Mesodermal cell (in vitro differentiated cells): ENCODE results near the gene NDUFAB1.
"Not testable (repeated sequence)": the region's sequence is repeated elsewhere in the genome, so short reads cannot be mapped to it uniquely, and the experiment has no call there.

Experiments
- H3K27ac ChIP-seq: 2 replicates; pipeline ENCODE4 v1.7.0; 2013; ENCODE audit warnings: mild to moderate bottlenecking, low read depth, low read length, moderate library complexity; ENCODE audit not compliant: severe bottlenecking
- H3K36me3 ChIP-seq: 2 replicates; pipeline ENCODE4 v1.7.1; 2013; ENCODE audit warnings: mild to moderate bottlenecking, low read length, moderate library complexity; ENCODE audit not compliant: control insufficient read depth, insufficient read depth
- H3K4me1 ChIP-seq: one replicate; pipeline ENCODE4 v1.7.1; 2013; ENCODE audit warnings: mild to moderate bottlenecking, low read length; ENCODE audit not compliant: insufficient read depth, control insufficient read depth, poor library complexity, severe bottlenecking
- H3K4me3 ChIP-seq: 2 replicates; pipeline ENCODE4 v1.7.0; 2013; ENCODE audit warnings: low read length, control low read depth, mild to moderate bottlenecking; ENCODE audit not compliant: insufficient read depth, poor library complexity, severe bottlenecking; ENCODE audit errors: extremely low read depth
- H3K9me3 ChIP-seq: 2 replicates; pipeline ENCODE4 v1.7.1; 2013; ENCODE audit warnings: mild to moderate bottlenecking, low read length, moderate library complexity; ENCODE audit not compliant: control insufficient read depth
- WGBS, 2 experiments: methylation state at CpG; one replicate each; pipeline ENCODE4 v1.1.5; 2013; ENCODE audit warnings: missing lambda C conversion rate in 2 of 2; ENCODE audit not compliant: insufficient coverage in 2 of 2; 5-methylcytosine and 5-hydroxymethylcytosine counted together

NDUFAB1 gene

DNA sequence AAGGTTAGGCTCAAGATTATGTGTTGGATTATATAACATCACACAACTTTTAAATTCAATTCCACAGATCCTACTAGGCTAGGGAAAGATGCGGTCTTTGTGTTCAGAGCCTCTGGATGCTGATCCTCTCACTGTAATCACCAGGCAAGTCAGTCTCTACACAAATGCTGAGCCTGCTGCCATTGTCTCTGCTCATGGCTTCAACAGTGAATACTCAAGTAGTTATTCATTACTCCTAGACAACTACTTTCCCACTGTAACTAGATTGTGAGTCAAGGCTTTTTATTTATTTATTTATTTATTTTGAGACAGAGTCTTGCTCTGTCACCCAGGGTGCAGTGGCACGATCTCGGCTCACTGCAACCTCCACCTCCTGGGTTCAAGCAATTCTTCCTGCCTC, 15.8 kb upstream of the NDUFAB1 start:
- WGBS, 2 experiments = 90 to 94% methylated on average over 3 of the region's 3 CpGs
- no peaks in the 10 kb centered on the region for H3K9me3 ChIP-seq
- H3K4me1 ChIP-seq = peaks cover 6% of the 10 kb centered on the region
- no peak overlapping the region for H3K27ac ChIP-seq
- H3K36me3 ChIP-seq = peaks cover 68% of the 10 kb centered on the region
- H3K4me3 ChIP-seq = no peak overlapping the region

DNA sequence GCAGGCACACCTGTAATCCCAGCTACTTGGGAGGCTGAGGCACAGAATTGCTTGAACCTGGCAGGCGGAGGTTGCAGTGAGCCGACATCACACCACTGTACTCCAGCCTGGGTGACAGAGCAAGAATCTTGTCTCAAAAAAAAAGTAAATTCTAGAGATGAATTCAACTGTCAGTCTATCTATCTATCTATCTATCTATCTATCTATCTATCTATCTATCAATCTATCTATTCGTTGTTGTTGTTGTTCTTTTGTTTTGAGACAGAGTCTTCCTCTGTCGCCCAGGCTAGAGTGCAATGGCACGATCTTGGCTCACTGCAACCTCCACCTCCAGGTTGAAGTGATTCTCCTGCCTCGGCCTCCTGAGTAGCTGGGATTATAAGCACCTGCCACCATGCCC, 14.8 kb upstream of the NDUFAB1 start:
- WGBS, 2 experiments = 93 to 100% methylated on average over 2 to 6 of the region's 6 CpGs
- H3K4me1 ChIP-seq, H3K27ac ChIP-seq, H3K9me3 ChIP-seq, H3K4me3 ChIP-seq: not testable (repeated sequence)
- H3K36me3 ChIP-seq = peaks cover 62% of the 10 kb centered on the region

DNA sequence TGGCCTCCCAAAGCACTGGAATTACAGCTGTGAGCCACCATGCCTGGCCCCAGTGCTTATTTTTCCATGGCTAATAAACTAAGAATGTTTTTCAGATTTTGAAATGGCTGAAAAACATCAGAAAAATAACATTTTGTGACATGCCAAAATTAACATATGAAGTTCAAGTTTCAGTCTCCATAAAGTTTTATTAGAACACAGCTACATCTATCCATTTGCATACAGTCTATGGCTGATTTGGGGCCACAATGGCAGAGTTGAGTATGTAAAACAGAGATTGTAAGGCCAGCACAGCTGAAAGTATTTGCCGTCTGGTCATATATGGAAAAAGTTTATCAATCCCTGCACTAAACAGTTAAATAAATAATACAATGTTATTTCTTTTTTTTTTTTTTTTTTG, 13.8 kb upstream of the NDUFAB1 start:
- Histone ChIP-seq H3K36me3 (peaks cover 60% of the 10 kb centered on the region), H3K4me3 (no peak overlapping the region), H3K9me3 (no peaks in the 10 kb centered on the region), H3K4me1 (peaks cover 6% of the 10 kb centered on the region), H3K27ac (no peak overlapping the region)
- WGBS, 2 experiments = no CpG with 5 or more reads among the region's 1 CpG

DNA sequence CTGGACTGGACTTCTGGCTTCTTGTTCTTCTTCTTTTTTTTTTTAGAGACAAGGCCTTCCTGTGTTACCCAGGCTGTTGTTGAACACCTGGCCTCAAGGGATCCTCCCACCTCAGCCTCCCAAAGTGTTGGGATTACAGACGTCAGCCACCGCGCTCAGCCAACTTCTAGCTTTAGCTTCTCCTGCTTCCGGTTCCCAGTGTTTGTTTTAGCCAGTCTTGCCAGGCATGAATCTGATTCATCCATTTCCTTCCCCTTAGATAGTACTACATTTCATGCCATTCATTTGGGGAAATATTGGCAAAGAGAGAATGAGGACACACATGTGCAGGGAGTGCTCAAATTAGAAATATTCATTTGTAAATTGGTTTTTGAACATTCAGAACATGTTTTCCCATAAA, 12.1 kb upstream of the NDUFAB1 start:
- Histone ChIP-seq H3K9me3 (no peaks in the 10 kb centered on the region), H3K36me3 (peaks cover 63% of the 10 kb centered on the region), H3K4me3 (no peak overlapping the region), H3K27ac (peak overlapping the region; percentile 93), H3K4me1 (peaks cover 6% of the 10 kb centered on the region)
- WGBS, 2 experiments = 86 to 93% methylated on average over 3 of the region's 4 CpGs

DNA sequence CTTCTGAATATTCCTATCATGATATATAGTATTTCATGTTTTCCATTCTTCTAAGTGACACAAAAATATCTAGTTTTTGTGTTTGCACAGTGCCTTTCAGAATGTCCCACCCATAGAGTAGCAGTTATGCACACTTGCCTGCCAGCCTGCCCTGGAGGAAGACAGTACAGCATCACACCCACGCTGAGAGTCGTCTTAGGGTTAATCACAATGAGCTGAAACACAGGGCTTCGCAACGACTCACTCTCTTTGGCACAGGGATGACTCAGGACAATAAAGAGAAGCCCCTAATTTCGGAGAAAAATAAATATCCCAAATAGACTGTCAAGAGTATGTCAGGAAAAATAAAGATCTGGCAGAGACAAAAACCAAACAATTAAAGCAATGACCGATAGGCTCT, 11.6 kb upstream of the NDUFAB1 start:
- 86 to 100% methylated on average over 3 of the region's 6 CpGs for WGBS, 2 experiments

DNA sequence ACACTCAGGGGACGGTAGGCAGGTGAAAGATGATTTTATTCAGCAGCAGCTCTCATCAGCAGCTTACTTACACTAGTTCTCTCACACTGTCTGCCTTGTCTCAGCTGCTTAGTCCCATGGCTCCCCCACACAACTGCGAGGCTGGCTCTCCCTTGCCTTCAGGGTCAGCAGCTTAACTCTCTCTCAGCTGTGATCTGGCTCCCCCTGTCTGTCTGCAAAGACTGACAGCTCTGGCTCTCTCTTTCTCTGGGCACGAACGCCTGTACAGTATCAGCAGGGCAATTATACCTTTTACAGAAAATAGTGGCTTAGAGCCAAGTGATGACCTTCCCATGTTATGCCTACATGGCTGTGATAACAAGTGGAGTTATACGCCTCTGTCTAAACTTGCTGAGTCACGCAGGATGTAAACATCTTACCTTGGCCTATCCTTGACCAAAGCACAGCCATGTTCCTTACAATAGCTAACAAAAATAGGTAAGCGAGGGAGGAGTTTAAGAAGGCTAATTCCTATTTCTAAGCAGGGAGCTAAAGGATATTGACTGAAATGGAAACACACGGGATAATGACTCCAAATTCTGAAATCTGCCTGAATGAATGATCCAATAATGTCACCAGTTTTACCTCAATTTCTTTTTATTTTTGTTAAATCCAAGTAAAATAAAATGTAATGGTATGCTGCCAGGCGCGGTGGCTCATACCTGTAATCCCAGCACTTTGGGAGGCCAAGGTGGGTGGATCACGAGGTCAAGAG, 1.1 kb upstream of the NDUFAB1 start:
- Histone ChIP-seq H3K9me3 (no peaks in the 10 kb centered on the region), H3K27ac (peak overlapping the region; percentile 2), H3K36me3 (peaks cover 35% of the 10 kb centered on the region), H3K4me3 (no peak overlapping the region), H3K4me1 (peaks cover 4% of the 10 kb centered on the region)
- 67 to 89% methylated on average over 2 to 3 of the region's 11 CpGs for WGBS, 2 experiments

More for the DNA sequence above, 11.6 kb upstream of the NDUFAB1 start:
- H3K4me1 ChIP-seq = peaks cover 6% of the 10 kb centered on the region
- no peaks in the 10 kb centered on the region for H3K9me3 ChIP-seq
- peak overlapping the region; percentile 93 for H3K27ac ChIP-seq
- H3K36me3 ChIP-seq = peaks cover 61% of the 10 kb centered on the region
- H3K4me3 ChIP-seq = no peak overlapping the region

DNA sequence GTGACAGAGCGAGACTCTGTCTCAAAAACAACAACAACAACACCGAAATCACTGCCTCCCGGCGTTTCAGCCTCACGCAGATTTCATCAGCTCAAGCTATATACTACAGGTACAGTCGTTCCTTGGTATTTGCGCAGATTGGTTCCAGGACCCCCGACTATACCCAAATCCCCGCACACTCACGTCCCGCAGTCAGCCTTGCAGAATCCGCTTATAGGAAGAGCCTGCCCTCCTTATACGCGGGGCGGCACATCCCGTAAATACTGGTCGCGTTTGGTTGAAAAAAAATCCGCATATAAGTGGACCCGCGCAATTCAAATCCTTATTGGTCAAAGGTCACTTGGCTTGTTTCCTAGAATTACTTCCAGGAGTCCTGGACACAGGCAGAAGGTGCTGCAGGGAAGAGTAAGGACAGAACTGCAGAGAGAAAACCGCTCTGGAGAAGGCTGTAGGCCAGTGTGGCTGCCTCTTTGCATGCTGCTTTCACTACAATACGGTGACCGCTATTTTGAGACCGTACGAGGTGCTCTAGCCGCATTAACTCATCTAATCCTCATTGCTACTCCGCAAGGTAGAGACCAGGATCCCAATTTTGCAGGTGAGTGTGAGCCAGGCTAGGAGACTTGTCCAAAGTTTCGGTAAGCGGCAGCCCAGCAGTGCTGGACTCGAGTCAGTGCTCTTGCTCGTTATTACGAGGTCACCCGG, 718 bp downstream of the NDUFAB1 start:
- peaks cover 4% of the 10 kb centered on the region for H3K4me1 ChIP-seq
- H3K27ac ChIP-seq = peak overlapping the region; percentile 49
- 18 to 24% methylated on average over 33 to 34 of the region's 34 CpGs for WGBS, 2 experiments
- H3K36me3 ChIP-seq = peaks cover 43% of the 10 kb centered on the region
- H3K9me3 ChIP-seq = no peaks in the 10 kb centered on the region
- H3K4me3 ChIP-seq = peak overlapping the region; percentile 100

DNA sequence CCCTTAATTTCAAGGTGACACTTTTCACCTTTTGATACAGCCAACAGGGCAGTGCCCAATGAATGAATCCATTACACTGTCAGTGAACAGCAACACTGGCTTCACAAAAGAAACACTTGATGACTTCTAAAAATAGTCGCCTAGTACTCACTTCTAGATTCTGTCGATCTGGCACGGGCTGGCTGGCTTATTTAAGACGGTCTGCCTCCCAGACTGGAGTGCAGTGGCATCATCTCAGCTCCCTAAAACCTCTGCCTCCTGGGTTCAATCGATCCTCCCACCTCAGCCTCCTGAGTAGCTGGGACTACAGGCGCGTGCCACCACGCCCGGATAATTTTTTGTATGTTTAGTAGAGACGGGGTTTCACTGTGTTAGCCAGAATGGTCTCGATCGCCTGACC, 1.9 kb downstream of the NDUFAB1 start:
- H3K27ac ChIP-seq = no peak overlapping the region

DNA sequence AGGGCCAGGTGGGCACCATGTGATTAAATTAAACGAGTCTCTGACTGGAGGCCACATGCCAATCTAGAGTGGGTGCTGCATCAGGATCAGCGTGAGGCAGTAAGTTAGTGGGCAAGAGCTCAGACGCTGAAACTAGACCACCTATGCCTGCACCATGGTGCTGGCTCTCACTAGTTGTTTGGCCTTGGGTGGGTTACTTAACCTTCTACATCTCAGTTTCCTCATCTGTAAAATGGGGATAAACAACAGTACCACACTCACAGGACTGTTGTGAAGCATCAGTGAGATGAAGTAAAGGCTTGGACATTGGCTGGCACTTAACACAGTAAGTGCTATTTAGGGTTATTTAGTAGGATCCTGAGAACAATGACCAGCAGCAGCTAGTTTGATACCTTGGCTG, 5.9 kb downstream of the NDUFAB1 start:
- Histone ChIP-seq H3K27ac (no peak overlapping the region), H3K4me1 (peaks cover 4% of the 10 kb centered on the region), H3K36me3 (peaks cover 95% of the 10 kb centered on the region), H3K4me3 (no peak overlapping the region), H3K9me3 (no peaks in the 10 kb centered on the region)
- 67 to 100% methylated on average over 1 to 2 of the region's 3 CpGs for WGBS, 2 experiments

More for the DNA sequence above, 1.9 kb downstream of the NDUFAB1 start:
- 90 to 95% methylated on average over 10 of the region's 12 CpGs for WGBS, 2 experiments
- Histone ChIP-seq H3K4me3 (no peak overlapping the region), H3K36me3 (peaks cover 55% of the 10 kb centered on the region), H3K4me1 (peaks cover 4% of the 10 kb centered on the region), H3K9me3 (no peaks in the 10 kb centered on the region)

DNA sequence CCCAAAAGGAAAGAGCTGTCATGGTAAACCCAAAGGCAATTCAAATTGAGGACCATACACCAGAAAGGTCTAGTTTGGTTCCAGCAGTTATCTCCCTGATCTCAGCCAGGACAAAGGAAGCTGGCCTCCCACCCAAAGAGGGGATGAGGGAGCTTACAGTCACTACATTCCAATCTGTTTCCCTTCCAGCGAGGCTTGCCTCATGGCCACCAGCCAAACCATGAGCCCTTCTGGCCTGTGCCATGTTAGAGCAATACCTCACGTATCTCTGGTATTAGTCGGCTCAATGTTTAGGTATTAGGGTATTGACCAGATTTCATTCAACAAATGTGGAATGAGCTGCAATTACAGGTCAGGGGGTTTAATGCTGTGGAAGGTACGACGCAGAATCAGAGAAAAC, 8.4 kb downstream of the NDUFAB1 start:
- Histone ChIP-seq H3K4me1 (no peaks in the 10 kb centered on the region), H3K4me3 (no peak overlapping the region), H3K9me3 (no peaks in the 10 kb centered on the region), H3K36me3 (peaks cover 87% of the 10 kb centered on the region), H3K27ac (no peak overlapping the region)
- 88 to 100% methylated on average over 2 to 5 of the region's 5 CpGs for WGBS, 2 experiments
